Activated CD4-positive, alpha-beta memory T cell treated with anti-CD3 and anti-CD28 coated beads, Interleukin-2, amount 10 ng/mL, durations not matched to agents 7 days and 5 days (primary cell): ENCODE measurements around the gene RPP25L. TPM values are rescaled to one million over a fixed set of nuclear protein-coding genes. Genes with fewer than 3 reads are reported as not detected.

ENCODE experiments used
- CTCF ChIA-PET: fragments of 350-600 bp; sonication (Branson Sonifier 250); formaldehyde crosslinking; loops from one replicate; lab custom pipeline; 2021; ENCODE audit warnings: antibody characterized with exemption, inconsistent platforms; lab: Charles Lee
- POLR2A ChIA-PET: fragments of 350-600 bp; sonication (Branson Sonifier 250); formaldehyde crosslinking; loops from one replicate; lab custom pipeline; 2021; ENCODE audit warnings: antibody characterized with exemption; lab: Charles Lee
- DNase-seq: peaks from one replicate; pipeline ENCODE4 v3.0.0-alpha.2; 2020
- H3K27ac Mint-ChIP-seq: one replicate; pipeline ENCODE4 v1.8.0; 2021; ENCODE audit warnings: mild to moderate bottlenecking, mixed read lengths
- H3K27me3 Mint-ChIP-seq: one replicate; pipeline ENCODE4 v1.8.0; 2021; ENCODE audit warnings: mixed read lengths
- H3K36me3 Mint-ChIP-seq: one replicate; pipeline ENCODE4 v1.8.0; 2021; ENCODE audit warnings: low read depth, mixed read lengths
- H3K4me1 Mint-ChIP-seq: one replicate; pipeline ENCODE4 v1.8.0; 2021; ENCODE audit warnings: mixed read lengths
- H3K4me3 Mint-ChIP-seq: one replicate; pipeline ENCODE4 v1.8.0; 2021; ENCODE audit warnings: mild to moderate bottlenecking, mixed read lengths
- H3K9me3 Mint-ChIP-seq: one replicate; pipeline ENCODE4 v1.8.0; 2021; ENCODE audit warnings: mixed read lengths
- total RNA-seq, 2 experiments: library from RNA; stranded (reverse); gene quantifications; one replicate each; pipeline ENCODE4 v1.2.3, GENCODE V29; 2021

The RPP25L gene
- total RNA-seq, 2 experiments from 2014 or later: 32.4 to 32.6 TPM

DNA sequence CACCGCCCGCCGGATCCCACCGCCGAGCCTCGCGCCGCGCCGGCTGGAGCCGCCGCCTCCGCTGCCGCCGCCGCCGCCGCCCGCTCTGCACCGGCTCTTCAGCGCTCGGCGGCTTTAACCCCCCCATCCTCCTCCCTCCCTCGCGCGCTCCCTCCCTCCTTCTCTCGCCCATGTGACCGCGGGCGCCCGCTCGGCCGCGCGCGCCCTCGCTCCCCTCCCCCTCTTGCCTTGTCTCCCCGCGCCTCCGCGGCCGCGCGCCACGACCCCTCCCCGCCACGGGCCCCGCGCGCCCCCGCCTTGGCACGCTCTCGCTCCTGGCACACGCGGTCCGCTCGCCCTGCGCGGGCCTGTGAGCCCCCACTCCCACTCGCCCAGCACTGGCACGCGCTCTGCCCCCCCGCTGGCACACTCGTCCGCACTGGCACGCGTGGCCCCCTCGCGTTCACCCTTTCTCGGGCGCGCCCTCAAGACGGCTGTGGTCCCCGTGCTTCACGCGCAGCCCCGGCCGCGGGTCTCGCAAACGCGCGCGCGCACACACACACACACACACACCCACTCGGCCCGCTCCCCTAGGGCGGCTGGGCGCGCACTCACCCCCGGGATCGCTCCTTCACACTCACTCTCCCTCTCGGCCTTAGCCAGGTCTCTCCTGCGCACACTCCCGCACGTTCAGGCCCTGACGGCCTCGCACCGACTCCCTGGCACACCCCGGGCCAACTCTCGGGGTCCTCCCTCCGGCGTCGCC is 22.1 kb downstream of the RPP25L start, which contains the start of gene CNTFR:
Gene CNTFR, minus strand, starts transcription at position 89 of the 745 bp plus-strand sequence. CDS start 20,743 bp downstream, outside the sequence.
- no peak for DNase-seq
- POLR2A ChIA-PET: no interaction called here
- Mint-ChIP-seq H3K4me3 (peak within 1 kb of the TSS; percentile 47), H3K9me3 (no peaks in the 10 kb centered on the region), H3K27ac (peak within 1 kb of the TSS; percentile 13), H3K4me1 (peaks cover 34% of the 10 kb centered on the region), H3K36me3 (no peaks in the 10 kb centered on the region), H3K27me3 (peaks cover 80% of the 10 kb centered on the region)
- CTCF ChIA-PET: no interaction called here

DNA sequence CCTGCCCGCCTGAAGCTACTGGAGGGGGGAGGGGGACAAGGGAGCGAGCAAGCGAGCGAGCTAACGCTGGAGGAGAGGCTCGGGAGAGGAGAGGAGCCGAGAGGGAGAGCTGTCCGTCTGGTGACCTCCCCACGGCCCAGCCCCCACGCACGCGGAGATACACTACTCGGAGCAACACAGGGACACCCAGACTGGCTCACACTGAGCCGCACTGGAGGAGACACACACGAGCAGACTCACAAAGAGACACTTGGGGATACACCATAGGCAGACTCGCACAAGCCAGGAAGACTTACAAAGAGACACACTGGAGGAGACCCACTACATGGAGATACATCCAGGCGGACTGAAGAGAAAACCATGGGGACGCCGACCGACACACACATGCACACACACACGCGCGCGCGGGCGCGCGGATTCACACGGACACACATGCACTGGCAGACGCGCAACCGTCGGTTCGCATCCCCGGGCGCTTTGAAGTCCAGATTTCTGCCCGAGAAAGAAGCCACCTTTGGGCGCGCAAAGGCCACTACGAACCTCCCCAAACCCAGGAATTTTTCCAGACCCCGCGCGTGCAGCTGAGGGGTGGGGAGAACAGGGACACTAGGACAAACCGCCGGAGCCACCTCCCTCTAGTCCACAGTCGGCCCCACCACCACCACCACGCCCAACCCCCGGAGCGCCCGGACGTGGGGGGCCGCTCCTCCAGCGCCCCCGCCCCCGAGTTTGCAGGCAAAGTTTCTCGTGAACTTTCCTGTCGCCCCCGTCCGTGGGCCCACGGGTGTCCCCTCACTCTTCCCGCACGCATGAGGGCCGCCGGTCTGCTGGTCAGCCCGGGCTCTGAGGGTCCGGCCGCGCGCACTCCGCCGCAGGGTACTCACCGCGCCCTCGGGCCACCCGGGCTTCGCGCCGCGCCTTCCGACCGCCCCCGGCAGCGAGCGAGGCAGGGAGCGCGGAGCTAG is 22.9 kb downstream of the RPP25L start:
- peak overlapping the region; percentile 47 for H3K4me3 Mint-ChIP-seq
- peaks cover 34% of the 10 kb centered on the region for H3K4me1 Mint-ChIP-seq
- H3K9me3 Mint-ChIP-seq: no peaks in the 10 kb centered on the region
- DNase-seq: no peak
- POLR2A ChIA-PET: no interaction called here
- H3K27ac Mint-ChIP-seq: peak overlapping the region; percentile 13
- H3K36me3 Mint-ChIP-seq: no peaks in the 10 kb centered on the region
- CTCF ChIA-PET: no interaction called here
- peaks cover 83% of the 10 kb centered on the region for H3K27me3 Mint-ChIP-seq

DNA sequence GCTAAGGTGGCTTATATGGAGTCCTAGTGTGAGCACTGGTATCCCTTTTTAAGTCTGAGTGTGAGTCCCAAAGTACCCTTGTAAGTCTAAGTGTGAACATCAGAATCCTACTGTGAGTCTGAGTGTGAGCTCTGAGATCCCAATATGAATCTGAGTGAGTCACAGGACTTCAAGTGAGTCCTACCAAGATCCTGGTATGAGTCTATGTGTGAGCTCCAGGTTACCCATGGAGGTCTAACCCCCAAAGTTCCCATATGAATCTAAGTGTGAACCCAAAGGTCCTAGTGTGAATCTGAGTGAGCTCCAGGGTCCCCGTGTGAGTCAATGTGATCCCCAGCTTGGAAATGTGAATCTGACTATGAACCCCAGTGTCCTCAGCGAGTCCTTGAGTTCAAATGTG is 24.6 kb downstream of the RPP25L start:
- DNase-seq: no peak
- Mint-ChIP-seq H3K4me1 (peaks cover 31% of the 10 kb centered on the region), H3K36me3 (no peaks in the 10 kb centered on the region), H3K27ac (no peak overlapping the region), H3K27me3 (peaks cover 79% of the 10 kb centered on the region), H3K9me3 (no peaks in the 10 kb centered on the region), H3K4me3 (no peak overlapping the region)
- CTCF ChIA-PET: interaction anchor here (0.5 to 1.1 kb wide), 4 partner anchors 15 to 380 kb away, joined by 3 to 7 read pairs (median 4); partner anchors contain the start of gene SIGMAR1
- POLR2A ChIA-PET: no interaction called here

DNA sequence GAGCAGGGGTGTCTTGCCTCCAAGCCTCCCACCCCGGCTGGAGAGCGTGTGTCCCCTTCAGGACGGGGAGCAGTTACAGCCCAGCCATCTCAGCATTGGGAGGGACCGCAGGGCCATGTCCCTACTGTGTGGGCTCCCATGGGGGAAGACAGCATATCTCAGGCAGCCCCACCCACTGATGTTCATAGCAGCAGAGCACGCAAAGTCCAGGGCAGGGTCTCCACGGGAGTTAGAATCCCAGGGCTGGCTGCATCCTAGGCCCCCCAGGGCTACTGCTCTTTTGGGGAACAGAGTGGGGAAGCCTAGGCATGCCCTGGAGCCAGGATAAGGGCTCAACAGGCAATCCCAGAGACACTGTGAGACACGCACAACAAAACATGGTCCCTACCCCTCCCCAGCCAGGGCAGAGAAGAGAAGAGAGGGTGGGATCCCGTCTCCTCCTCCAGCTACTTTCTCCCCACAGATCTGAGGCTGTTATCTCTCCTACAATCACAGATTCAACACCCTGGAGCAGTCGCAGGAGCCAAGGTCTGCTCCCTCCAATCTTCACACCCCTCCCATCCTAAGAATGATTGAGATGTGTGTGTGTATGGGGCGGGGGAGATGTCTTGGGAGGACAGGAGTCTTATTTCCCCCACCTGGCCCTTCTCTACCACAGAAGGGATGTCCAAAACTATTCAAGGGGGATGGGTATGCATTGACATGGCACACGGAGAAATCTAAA is 25.8 kb downstream of the RPP25L start:
- Mint-ChIP-seq H3K27me3 (peaks cover 76% of the 10 kb centered on the region), H3K4me1 (peaks cover 22% of the 10 kb centered on the region), H3K9me3 (no peaks in the 10 kb centered on the region), H3K27ac (no peak overlapping the region), H3K36me3 (no peaks in the 10 kb centered on the region), H3K4me3 (no peak overlapping the region)
- POLR2A ChIA-PET: no interaction called here
- CTCF ChIA-PET: no interaction called here
- no peak for DNase-seq

DNA sequence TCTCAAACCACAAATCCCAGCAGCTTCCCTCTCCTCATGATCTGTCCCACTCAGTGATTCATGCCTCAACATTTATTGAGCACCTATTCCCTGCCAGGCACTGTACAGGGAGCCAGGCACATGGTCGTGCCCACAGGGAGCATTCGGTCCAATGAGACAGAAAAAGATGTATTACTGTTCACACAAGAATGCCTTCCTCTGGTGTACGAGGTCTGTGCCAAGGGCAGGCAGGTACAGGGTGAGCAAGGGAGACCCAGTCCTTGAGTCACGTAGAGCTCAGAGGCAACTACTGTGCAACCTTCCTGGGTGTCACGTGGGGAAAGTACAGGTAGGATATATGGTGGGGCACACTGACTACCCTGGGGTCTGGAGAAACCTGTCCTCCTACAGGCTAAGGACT is 26.9 kb downstream of the RPP25L start:
- Mint-ChIP-seq H3K9me3 (no peaks in the 10 kb centered on the region), H3K4me1 (peaks cover 11% of the 10 kb centered on the region), H3K4me3 (no peak overlapping the region), H3K36me3 (no peaks in the 10 kb centered on the region), H3K27me3 (peaks cover 76% of the 10 kb centered on the region), H3K27ac (no peak overlapping the region)
- ChIA-PET POLR2A (no interaction called here), CTCF (no interaction called here)
- no peak for DNase-seq

DNA sequence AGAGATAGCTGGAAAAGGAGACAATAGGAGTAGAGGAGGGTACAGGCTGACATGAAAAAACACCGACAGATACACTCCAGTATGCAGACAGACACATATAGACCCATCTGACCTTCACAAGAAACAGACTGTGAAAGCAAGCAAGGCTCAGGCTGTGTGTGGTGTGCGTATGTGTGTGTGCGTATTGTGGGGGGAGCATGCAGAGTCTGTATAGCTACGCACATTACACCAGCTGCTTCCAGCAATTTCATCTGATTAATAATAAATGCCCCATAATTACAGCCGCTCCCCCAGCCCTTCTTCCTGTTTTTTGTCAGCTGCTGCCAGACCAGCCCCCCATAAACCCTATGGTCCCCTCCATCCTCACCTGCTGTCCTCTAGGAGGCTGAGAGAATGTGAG is 29.1 kb downstream of the RPP25L start:
- ChIA-PET POLR2A (no interaction called here), CTCF (interaction anchor here (0.6 to 2.1 kb wide), 2 partner anchors 9 to 154 kb away, joined by 3 to 7 read pairs; no protein-coding TSS in a partner anchor)
- Mint-ChIP-seq H3K27me3 (peaks cover 78% of the 10 kb centered on the region), H3K4me1 (no peaks in the 10 kb centered on the region), H3K9me3 (no peaks in the 10 kb centered on the region), H3K36me3 (no peaks in the 10 kb centered on the region), H3K4me3 (no peak overlapping the region), H3K27ac (no peak overlapping the region)
- DNase-seq: no peak

DNA sequence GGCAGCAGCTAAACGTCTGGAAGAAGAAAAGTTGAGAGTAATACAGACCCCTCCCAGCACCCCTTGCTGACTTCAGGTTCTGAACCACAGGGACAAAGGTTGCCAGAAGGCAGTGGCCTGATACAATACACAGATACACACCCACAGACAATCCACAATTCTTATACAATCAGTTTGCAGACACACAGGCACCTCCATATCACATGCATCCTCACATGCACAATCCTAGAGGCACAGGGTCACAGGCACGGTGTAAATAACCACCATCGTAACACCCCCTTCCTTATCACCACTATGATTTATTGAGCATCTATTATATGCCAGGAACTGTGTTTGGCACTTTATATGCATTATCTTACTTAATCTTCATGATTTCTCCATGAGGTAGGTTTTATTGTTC is 30.6 kb downstream of the RPP25L start:
- Mint-ChIP-seq H3K36me3 (no peaks in the 10 kb centered on the region), H3K27ac (no peak overlapping the region), H3K9me3 (no peaks in the 10 kb centered on the region), H3K4me3 (no peak overlapping the region), H3K4me1 (peaks cover 5% of the 10 kb centered on the region), H3K27me3 (peaks cover 76% of the 10 kb centered on the region)
- POLR2A ChIA-PET: no interaction called here
- DNase-seq: no peak
- CTCF ChIA-PET: interaction anchor here (0.6 to 1.0 kb wide), 2 partner anchors 135 to 1062 kb away, joined by 3 read pairs; no protein-coding TSS in a partner anchor

DNA sequence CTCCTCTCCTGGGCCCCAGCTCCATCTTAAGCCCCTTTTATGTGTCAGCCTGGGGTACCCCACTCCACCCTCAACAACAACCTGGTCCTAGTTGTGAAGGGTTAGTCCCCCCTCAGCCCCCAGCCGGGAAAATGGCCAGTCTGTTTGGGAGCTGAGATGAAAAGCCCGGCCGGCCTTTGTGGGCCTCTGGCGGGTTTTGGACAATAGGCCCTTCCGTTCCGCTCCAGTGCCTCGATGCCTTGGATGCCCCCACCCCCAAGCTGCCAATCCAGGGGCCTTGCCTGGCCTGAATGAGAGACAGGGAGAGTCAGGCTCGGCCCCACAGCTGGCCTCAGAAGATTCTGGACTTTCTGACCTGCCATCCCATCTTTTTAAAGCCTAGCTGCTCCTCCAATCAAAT is 31.5 kb downstream of the RPP25L start:
- ChIA-PET CTCF (interaction anchor here (1.0 kb wide), 1 partner anchor 23 kb away, joined by 4 read pairs; no protein-coding TSS in a partner anchor), POLR2A (no interaction called here)
- Mint-ChIP-seq H3K4me3 (no peak overlapping the region), H3K36me3 (no peaks in the 10 kb centered on the region), H3K9me3 (no peaks in the 10 kb centered on the region), H3K27me3 (peaks cover 73% of the 10 kb centered on the region), H3K27ac (no peak overlapping the region), H3K4me1 (peaks cover 5% of the 10 kb centered on the region)
- no peak for DNase-seq

DNA sequence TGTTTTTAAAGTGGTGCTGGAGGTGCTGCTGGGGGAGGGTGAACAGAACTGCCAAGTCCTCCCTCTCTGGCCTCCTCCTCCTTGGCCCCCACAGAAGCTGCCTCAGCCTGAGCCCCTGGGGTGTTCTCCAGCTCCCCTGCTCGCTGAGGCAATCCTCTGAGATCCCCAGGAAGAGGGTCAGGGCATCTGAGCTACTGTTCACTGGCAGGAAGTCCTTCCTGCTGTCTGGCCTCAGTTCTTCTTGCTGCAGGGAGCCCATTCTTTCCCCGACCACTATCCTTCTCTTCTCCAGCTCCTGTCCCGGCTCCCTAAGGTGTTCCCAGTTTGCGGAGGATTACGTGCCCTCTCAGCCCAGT is 32.1 kb downstream of the RPP25L start:
- ChIA-PET POLR2A (interaction anchor here (1.1 kb wide), 1 partner anchor 9 kb away, joined by 4 read pairs; no protein-coding TSS in a partner anchor), CTCF (interaction anchor here (0.6 to 1.0 kb wide), 3 partner anchors 12 to 350 kb away, joined by 3 to 4 read pairs (median 3); no protein-coding TSS in a partner anchor)
- Mint-ChIP-seq H3K36me3 (no peaks in the 10 kb centered on the region), H3K27ac (no peak overlapping the region), H3K27me3 (peaks cover 73% of the 10 kb centered on the region), H3K4me1 (peaks cover 5% of the 10 kb centered on the region), H3K9me3 (no peaks in the 10 kb centered on the region), H3K4me3 (no peak overlapping the region)
- DNase-seq: no peak

DNA sequence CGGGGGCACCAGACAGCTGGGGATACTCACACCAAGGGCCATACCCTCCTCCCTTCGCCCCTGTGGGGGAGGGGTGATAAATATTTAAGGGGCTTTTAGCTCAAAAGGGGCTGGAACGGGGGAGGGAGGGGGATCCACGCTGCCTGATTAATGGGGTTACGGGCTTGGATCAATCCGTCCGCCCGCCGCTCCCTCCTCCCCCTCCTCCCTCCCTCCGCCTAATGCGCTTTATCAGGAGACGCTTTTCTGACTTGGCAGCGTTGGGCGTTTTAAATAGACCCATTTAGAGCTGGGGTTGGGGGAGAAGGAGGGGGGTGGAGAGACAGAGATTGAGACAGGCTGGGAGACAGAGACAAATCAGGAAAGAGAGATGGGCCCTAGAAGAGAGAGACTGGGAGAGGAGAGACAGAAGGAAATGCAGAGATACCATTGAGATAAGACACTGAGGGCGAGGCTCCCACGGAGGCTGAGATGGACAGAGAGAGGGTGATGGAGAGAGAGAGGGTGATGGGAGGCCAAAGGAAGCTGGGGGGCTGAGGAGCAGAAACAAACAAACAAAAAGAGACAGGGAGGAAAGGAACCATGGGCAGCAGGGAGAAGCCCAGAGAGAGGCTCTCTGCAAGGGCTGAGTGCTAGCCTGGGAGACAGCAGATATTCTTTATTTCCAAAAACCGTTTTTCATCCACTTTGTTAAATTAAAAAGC is 32.6 kb downstream of the RPP25L start:
- no peak overlapping the region for H3K4me3 Mint-ChIP-seq
- no peaks in the 10 kb centered on the region for H3K9me3 Mint-ChIP-seq
- H3K27me3 Mint-ChIP-seq: peaks cover 70% of the 10 kb centered on the region
- DNase-seq: no peak
- POLR2A ChIA-PET: interaction anchor here (1.1 kb wide), 1 partner anchor 8 kb away, joined by 4 read pairs; no protein-coding TSS in a partner anchor
- CTCF ChIA-PET: interaction anchor here (0.6 to 1.0 kb wide), 3 partner anchors 12 to 350 kb away, joined by 3 to 4 read pairs (median 3); no protein-coding TSS in a partner anchor
- peaks cover 5% of the 10 kb centered on the region for H3K4me1 Mint-ChIP-seq
- no peaks in the 10 kb centered on the region for H3K36me3 Mint-ChIP-seq
- no peak overlapping the region for H3K27ac Mint-ChIP-seq

DNA sequence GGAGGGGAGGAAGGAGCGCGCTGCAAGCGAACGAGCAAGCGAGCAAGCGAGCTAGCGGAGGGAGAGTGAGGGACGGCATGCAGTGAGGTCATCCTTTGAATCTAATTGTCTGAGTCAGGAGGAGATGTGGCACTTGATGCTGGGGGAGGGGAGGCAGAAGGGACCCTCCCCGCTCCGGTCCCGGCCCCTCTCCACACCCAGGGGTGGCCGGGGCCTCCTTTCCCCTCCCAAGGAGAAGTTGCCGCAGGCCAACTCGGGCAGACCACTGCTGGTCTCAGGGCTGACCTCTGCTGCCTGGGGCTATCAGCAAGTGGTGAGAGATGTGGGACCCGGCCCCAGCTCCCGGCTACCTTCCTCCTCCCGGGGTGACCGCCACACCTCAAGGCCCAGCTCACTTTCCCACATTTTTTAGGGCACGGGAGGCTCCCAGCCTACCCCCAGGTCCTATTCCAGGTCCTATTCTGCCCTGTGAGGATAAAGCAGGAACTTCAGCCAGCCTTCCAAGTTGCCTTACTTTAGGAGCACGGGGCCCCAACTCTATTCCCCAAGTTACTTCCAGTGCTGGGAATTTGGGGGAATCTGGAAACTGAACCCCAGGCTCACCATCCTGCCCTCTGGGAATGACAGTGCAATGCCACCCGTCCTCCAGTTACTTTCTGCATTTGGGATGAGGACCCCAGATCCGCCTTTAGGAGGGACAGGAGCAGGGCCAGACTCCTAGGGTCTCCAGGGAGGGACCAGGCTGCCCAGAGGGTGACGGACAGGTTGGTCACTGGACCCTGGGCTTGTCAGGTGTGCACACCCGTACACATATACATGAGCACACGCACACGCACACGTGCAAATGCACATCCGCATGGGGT is 33.4 kb downstream of the RPP25L start:
- H3K36me3 Mint-ChIP-seq: no peaks in the 10 kb centered on the region
- POLR2A ChIA-PET: no interaction called here
- peaks cover 5% of the 10 kb centered on the region for H3K4me1 Mint-ChIP-seq
- H3K27ac Mint-ChIP-seq: no peak overlapping the region
- H3K4me3 Mint-ChIP-seq: no peak overlapping the region
- peaks cover 68% of the 10 kb centered on the region for H3K27me3 Mint-ChIP-seq
- no peaks in the 10 kb centered on the region for H3K9me3 Mint-ChIP-seq
- DNase-seq: no peak
- CTCF ChIA-PET: no interaction called here
